Panc1 (cell line): Measurements from ENCODE around the gene KCTD15. TPM values are rescaled to one million over a fixed set of nuclear protein-coding genes. Genes with fewer than 3 reads are reported as not detected.

Experiments
- ATAC-seq: fragments of 200-7000 bp; cut with Tn5 transposase; 2 replicates; pipeline ENCODE4 v1.9.1; 2020; ENCODE audit warnings: mild to moderate bottlenecking, moderate library complexity
- BruUV-seq: library from RNA; stranded (reverse); fragments of 400-500 nt; replicated peaks from 2 replicates; lab custom pipeline; 2021; lab: Mats Ljungman, UMichigan
- CTCF ChIA-PET: fragments of 300-600 bp; sonication (Branson Sonifier 250); formaldehyde crosslinking; loops from one replicate; lab custom pipeline; 2022; ENCODE audit warnings: antibody characterized with exemption; lab: Charles Lee
- POLR2A ChIA-PET: fragments of 300-600 bp; sonication (Branson Sonifier 250); formaldehyde crosslinking; loops from one replicate; lab custom pipeline; 2022; ENCODE audit warnings: antibody characterized with exemption; lab: Charles Lee
- DNase-seq: peaks from one replicate; pipeline ENCODE4 v3.0.0-alpha.2; 2010; ENCODE audit warnings: low read depth, low spot score
- H3K27ac ChIP-seq: 2 replicates; pipeline ENCODE4 v1.5.1; 2011; ENCODE audit warnings: mild to moderate bottlenecking, low read length, inconsistent platforms
- H3K27me3 ChIP-seq: fragments of 200-500 bp; sonication (Bioruptor generic); 2 replicates; pipeline ENCODE4 v1.6.0; 2014; ENCODE audit warnings: low read length, inconsistent platforms; ENCODE audit not compliant: control insufficient read depth, insufficient read depth
- H3K36me3 ChIP-seq: fragments of 200-500 bp; sonication (Bioruptor generic); 2 replicates; pipeline ENCODE4 v1.5.1; 2014; ENCODE audit warnings: inconsistent platforms, mild to moderate bottlenecking, low read length, moderate library complexity; ENCODE audit not compliant: control insufficient read depth, insufficient read depth
- H3K4me1 ChIP-seq: 2 replicates; pipeline ENCODE4 v1.5.1; 2011; ENCODE audit warnings: inconsistent platforms, mild to moderate bottlenecking, low read length, moderate library complexity; ENCODE audit not compliant: control insufficient read depth, insufficient read depth
- H3K4me3 ChIP-seq, 2 experiments: 2 replicates each; pipeline ENCODE4 v1.5.1; 2011 to 2012; ENCODE audit warnings: low read depth in 2 of 2, low read length in 2 of 2, mild to moderate bottlenecking in 2 of 2, inconsistent platforms in 1 of 2, moderate library complexity in 1 of 2
- H3K9me3 ChIP-seq: fragments of 200-500 bp; sonication (Bioruptor generic); 2 replicates; pipeline ENCODE4 v1.5.1; 2014; ENCODE audit warnings: low read depth, mild to moderate bottlenecking, inconsistent platforms, low read length, moderate library complexity; ENCODE audit not compliant: control insufficient read depth, insufficient read depth
- CTCF ChIP-seq: fragments of 450-650 bp; IDR thresholded peaks from 2 replicates; pipeline ENCODE4 v1.5.1; 2017; ENCODE audit warnings: mild to moderate bottlenecking
- POLR2AphosphoS5 ChIP-seq: IDR thresholded peaks from 2 replicates; pipeline ENCODE4 v1.6.1; 2012; ENCODE audit warnings: mild to moderate bottlenecking, low read depth, low read length, moderate library complexity
- REST ChIP-seq, 2 experiments: IDR thresholded peaks; 2 replicates each; pipeline ENCODE4 v1.6.1; 2011 to 2012; ENCODE audit warnings: low read depth in 2 of 2, control low read depth in 1 of 2, low read length in 1 of 2, mild to moderate bottlenecking in 1 of 2, moderate library complexity in 1 of 2; ENCODE audit not compliant: insufficient read depth in 1 of 2
- SIN3A ChIP-seq: IDR thresholded peaks from 2 replicates; pipeline ENCODE4 v1.6.1; 2012; ENCODE audit warnings: low read depth, mild to moderate bottlenecking, low read length, moderate library complexity, borderline replicate concordance; ENCODE audit not compliant: insufficient read depth
- TCF7L2 ChIP-seq: IDR thresholded peaks from 2 replicates; pipeline ENCODE4 v1.6.1; 2011; ENCODE audit warnings: mild to moderate bottlenecking, low read depth, low read length, inconsistent platforms
- in situ Hi-C: cut with HindIII; loops from 2 replicates; pipeline ENCODE4 v1.10.0; 2016; ENCODE audit warnings: low sequenced_read_pairs, low pct_unique_long_range_greater_than_20kb
- intact Hi-C: fragments of 100-400 bp; cut with micrococcal nuclease; formaldehyde crosslinking; loops from one replicate; pipeline ENCODE4 v1.10.0; 2022; ENCODE audit not compliant: unreplicated experiment
- total RNA-seq: library from RNA; stranded (reverse); gene quantifications from one replicate; pipeline ENCODE4 v1.2.1, GENCODE V29; 2021; ENCODE audit not compliant: unreplicated experiment

KCTD15 gene
- total RNA-seq, 1 experiment from 2014 or later = 27.8 TPM

GRCh38 chr19:33801411-33801810 is 4.7 kb downstream of the KCTD15 start:
- CTCF ChIA-PET = interaction anchor here (0.6 kb wide), 1 partner anchor 21 kb away, joined by 3 read pairs; no protein-coding TSS in a partner anchor
- in situ Hi-C loops (no loop called here), intact Hi-C loops (no loop called here)
- TF ChIP-seq POLR2AphosphoS5 (no peak), REST (IDR thresholded peaks at IDR 0.05; ENCODE audit: insufficient read depth in 1 of 2, low read depth in 2 of 2, low read length in 1 of 2) (no peak), TCF7L2 (no peak)
- Histone ChIP-seq H3K4me1 (no peaks in the 10 kb centered on the region), H3K27me3 (no peaks in the 10 kb centered on the region), H3K9me3 (no peaks in the 10 kb centered on the region), H3K36me3 (no peaks in the 10 kb centered on the region), H3K27ac (no peak overlapping the region), H3K4me3 (no peak overlapping the region)
- POLR2A ChIA-PET = interaction anchor here (0.6 kb wide), 3 partner anchors 94 to 604 kb away, joined by 3 to 9 read pairs (median 3); no protein-coding TSS in a partner anchor
- no TSS peak for BruUV-seq
- ATAC-seq = no peak
- no peak for DNase-seq

- no peaks in the 10 kb centered on the region for H3K9me3 ChIP-seq
- ChIA-PET POLR2A (interaction anchor here (0.6 kb wide), 2 partner anchors 93 to 603 kb away, joined by 3 to 9 read pairs; no protein-coding TSS in a partner anchor), CTCF (no interaction called here)
- in situ Hi-C loops = no loop called here
- intact Hi-C loops = no loop called here
- TF ChIP-seq TCF7L2 (no peak), SIN3A (no peak), POLR2AphosphoS5 (no peak), CTCF (no peak), REST (IDR thresholded peaks at IDR 0.05; ENCODE audit: insufficient read depth in 1 of 2, low read depth in 2 of 2, low read length in 1 of 2) (no peak)
- no peaks in the 10 kb centered on the region for H3K4me1 ChIP-seq
- ATAC-seq = no peak
- H3K27me3 ChIP-seq = no peaks in the 10 kb centered on the region
- no peak overlapping the region for H3K4me3 ChIP-seq
- no TSS peak for BruUV-seq
- 0 out of 2 replicates have a peak, but pooled peaks cover 3% of the 10 kb centered on the region for H3K36me3 ChIP-seq
- no peak for DNase-seq
- H3K27ac ChIP-seq = no peak overlapping the region
These were observed 5.3 kb downstream of the KCTD15 start for GRCh38 chr19:33802001-33802400.
